ENCODE data around the gene EMD. TPM values are rescaled to one million over a fixed set of nuclear protein-coding genes. Genes with fewer than 3 reads are reported as not detected.

Gene EMD
- polyA plus RNA-seq, 1 of the 3 experiments (the other 2 are of a cell fraction): 68.0 TPM

DNA sequence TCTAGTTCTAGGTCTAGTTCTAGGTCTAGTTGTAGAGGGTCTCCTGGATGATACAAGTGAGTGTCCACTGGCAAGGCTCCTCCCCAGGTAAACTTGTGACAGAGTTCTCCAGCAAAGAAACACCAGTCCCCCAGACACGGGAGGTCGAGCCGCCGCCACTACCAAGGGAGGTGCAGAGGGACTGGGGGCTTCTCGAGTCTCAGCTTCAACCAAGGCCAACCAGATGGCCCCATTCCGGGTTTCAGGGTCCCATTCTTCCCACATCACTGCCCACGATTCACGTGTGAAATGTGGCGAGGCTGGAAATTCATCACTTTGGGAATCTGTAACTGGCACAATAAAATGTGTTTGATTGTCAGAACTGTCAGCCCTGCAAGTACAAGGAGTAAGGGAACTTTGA is 46.0 kb upstream of the EMD start:
- Histone ChIP-seq H2AFZ (ENCODE audit: low read depth) (no peak overlapping the region), H3K36me3 (replicated peaks in 1 of 2; ENCODE audit: control insufficient read depth in 1 of 2, insufficient read depth in 2 of 2, low read length in 1 of 2) (no peaks in the 10 kb centered on the region), H3K27ac (ENCODE audit: low read depth in 2 of 2, low read length in 1 of 2) (no peak overlapping the region), H3F3A (replicated peaks; ENCODE audit: insufficient read depth) (no peaks in the 10 kb centered on the region), H3K9me3 (no peaks in the 10 kb centered on the region), H3K9me2 (no peaks in the 10 kb centered on the region), H3K27me3 (ENCODE audit: insufficient read depth) (peaks cover 50% of the 10 kb centered on the region), H3K4me1 (ENCODE audit: control insufficient read depth in 1 of 2, insufficient read depth in 2 of 2, low read depth in 1 of 2, low read length in 1 of 2) (no peaks in the 10 kb centered on the region), H3K79me2 (ENCODE audit: insufficient read depth) (no peaks in the 10 kb centered on the region), H3K9ac (no peak overlapping the region), H4K20me1 (ENCODE audit: insufficient read depth) (no peaks in the 10 kb centered on the region), H3K4me3 (ENCODE audit: low read depth in 2 of 2, low read length in 1 of 2) (no peak overlapping the region), H3K4me2 (no peak overlapping the region)
- WGBS (ENCODE audit: low lambda C conversion rate): 42% methylated on average over 5 of the region's 9 CpGs
- ChIA-PET CTCF (interaction anchor here (1.2 kb wide), 1 partner anchor 16 kb away, joined by 4 read pairs; no protein-coding TSS in a partner anchor), POLR2A (no interaction called here)
- no peak for TF ChIP-seq POLR2AphosphoS5 (IDR thresholded peaks at IDR 0.05; ENCODE audit: low read depth, low read length)
- no peak for TF ChIP-seq EP300 (IDR thresholded peaks at IDR 0.05; ENCODE audit: borderline replicate concordance in 1 of 2, low read depth in 1 of 2, low read length in 1 of 2)
- TF ChIP-seq, protein P1, sequence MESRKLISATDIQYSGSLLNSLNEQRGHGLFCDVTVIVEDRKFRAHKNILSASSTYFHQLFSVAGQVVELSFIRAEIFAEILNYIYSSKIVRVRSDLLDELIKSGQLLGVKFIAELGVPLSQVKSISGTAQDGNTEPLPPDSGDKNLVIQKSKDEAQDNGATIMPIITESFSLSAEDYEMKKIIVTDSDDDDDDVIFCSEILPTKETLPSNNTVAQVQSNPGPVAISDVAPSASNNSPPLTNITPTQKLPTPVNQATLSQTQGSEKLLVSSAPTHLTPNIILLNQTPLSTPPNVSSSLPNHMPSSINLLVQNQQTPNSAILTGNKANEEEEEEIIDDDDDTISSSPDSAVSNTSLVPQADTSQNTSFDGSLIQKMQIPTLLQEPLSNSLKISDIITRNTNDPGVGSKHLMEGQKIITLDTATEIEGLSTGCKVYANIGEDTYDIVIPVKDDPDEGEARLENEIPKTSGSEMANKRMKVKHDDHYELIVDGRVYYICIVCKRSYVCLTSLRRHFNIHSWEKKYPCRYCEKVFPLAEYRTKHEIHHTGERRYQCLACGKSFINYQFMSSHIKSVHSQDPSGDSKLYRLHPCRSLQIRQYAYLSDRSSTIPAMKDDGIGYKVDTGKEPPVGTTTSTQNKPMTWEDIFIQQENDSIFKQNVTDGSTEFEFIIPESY (IDR thresholded peaks at IDR 0.05; ENCODE audit: borderline replicate concordance, low read depth): no peak
- no peak for TF ChIP-seq GATA2 (CRISPR knock-in tag; IDR thresholded peaks at IDR 0.05)
- TF ChIP-seq NFIC (IDR thresholded peaks at IDR 0.05; ENCODE audit: borderline replicate concordance): no peak
- TF ChIP-seq TAF1 (IDR thresholded peaks at IDR 0.05; ENCODE audit: borderline replicate concordance, low read depth, low read length): no peak
- TF ChIP-seq RCOR1 (IDR thresholded peaks at IDR 0.05; ENCODE audit: low read length): no peak
- TF ChIP-seq MEF2A (IDR thresholded peaks at IDR 0.05; ENCODE audit: borderline replicate concordance, low read depth): no peak
- TF ChIP-seq FOXJ3 (CRISPR knock-in tag; IDR thresholded peaks at IDR 0.05): no peak
- TF ChIP-seq CHD2 (IDR thresholded peaks at IDR 0.05; ENCODE audit: low read length, partially characterized antibody): no peak
- TF ChIP-seq EZH2phosphoT487 (IDR thresholded peaks at IDR 0.05; ENCODE audit: borderline replicate concordance, low read depth): no peak
- no peak for DNase-seq

DNA sequence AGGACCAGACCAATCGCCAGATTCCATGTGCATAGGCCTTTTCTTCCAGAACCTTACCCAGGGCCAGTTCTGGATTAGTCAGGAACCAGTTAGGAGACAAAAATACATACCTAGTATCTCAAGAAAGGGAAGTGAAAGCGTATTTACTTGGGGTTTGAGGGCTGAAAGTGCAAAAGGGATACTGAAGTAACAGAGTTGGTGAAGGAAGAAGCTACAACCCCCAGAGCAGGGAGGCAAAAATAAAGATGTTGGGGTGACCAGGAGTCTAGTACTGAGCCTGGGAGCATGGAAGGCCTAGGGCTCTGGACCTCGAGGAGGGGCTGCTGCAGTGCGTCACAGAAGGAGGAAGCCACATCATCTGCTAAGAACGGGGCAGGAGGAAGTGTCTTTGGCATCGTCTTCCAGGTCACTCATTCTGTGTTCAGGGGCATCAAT is 45.2 kb upstream of the EMD start:
- WGBS (ENCODE audit: low lambda C conversion rate): 41% methylated on average over 4 of the region's 6 CpGs
- Histone ChIP-seq H2AFZ (ENCODE audit: low read depth) (no peak overlapping the region), H3K4me1 (ENCODE audit: control insufficient read depth in 1 of 2, insufficient read depth in 2 of 2, low read depth in 1 of 2, low read length in 1 of 2) (no peaks in the 10 kb centered on the region), H3K4me3 (ENCODE audit: low read depth in 2 of 2, low read length in 1 of 2) (no peak overlapping the region), H3K27me3 (ENCODE audit: insufficient read depth) (peaks cover 46% of the 10 kb centered on the region; the same call in 1 of the 2 replicates), H3K27ac (ENCODE audit: low read depth in 2 of 2, low read length in 1 of 2) (no peak overlapping the region), H3K79me2 (ENCODE audit: insufficient read depth) (no peaks in the 10 kb centered on the region), H3K4me2 (no peak overlapping the region), H3F3A (replicated peaks; ENCODE audit: insufficient read depth) (no peaks in the 10 kb centered on the region), H3K9ac (no peak overlapping the region), H3K9me3 (no peaks in the 10 kb centered on the region), H3K36me3 (replicated peaks in 1 of 2; ENCODE audit: control insufficient read depth in 1 of 2, insufficient read depth in 2 of 2, low read length in 1 of 2) (no peaks in the 10 kb centered on the region), H4K20me1 (ENCODE audit: insufficient read depth) (no peaks in the 10 kb centered on the region), H3K9me2 (no peaks in the 10 kb centered on the region)
- ChIA-PET CTCF (interaction anchor here (1.5 kb wide), 1 partner anchor 26 kb away, joined by 5 read pairs; no protein-coding TSS in a partner anchor), POLR2A (no interaction called here)
- DNase-seq: no peak
- TF ChIP-seq, protein P2, sequence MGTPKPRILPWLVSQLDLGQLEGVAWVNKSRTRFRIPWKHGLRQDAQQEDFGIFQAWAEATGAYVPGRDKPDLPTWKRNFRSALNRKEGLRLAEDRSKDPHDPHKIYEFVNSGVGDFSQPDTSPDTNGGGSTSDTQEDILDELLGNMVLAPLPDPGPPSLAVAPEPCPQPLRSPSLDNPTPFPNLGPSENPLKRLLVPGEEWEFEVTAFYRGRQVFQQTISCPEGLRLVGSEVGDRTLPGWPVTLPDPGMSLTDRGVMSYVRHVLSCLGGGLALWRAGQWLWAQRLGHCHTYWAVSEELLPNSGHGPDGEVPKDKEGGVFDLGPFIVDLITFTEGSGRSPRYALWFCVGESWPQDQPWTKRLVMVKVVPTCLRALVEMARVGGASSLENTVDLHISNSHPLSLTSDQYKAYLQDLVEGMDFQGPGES (IDR thresholded peaks at IDR 0.05; ENCODE audit: low read depth, low read length): no peak
- TF ChIP-seq RFX5 (IDR thresholded peaks at IDR 0.05; ENCODE audit: low read length) (no peak), GATA2 (CRISPR knock-in tag; IDR thresholded peaks at IDR 0.05) (no peak), NFIC (IDR thresholded peaks at IDR 0.05; ENCODE audit: borderline replicate concordance) (no peak), TCF12 (IDR thresholded peaks at IDR 0.05) (no peak), TAF1 (IDR thresholded peaks at IDR 0.05; ENCODE audit: borderline replicate concordance, low read depth, low read length) (no peak), MEF2A (IDR thresholded peaks at IDR 0.05; ENCODE audit: borderline replicate concordance, low read depth) (no peak), RCOR1 (IDR thresholded peaks at IDR 0.05; ENCODE audit: low read length) (no peak)
- TF ChIP-seq, protein P3, sequence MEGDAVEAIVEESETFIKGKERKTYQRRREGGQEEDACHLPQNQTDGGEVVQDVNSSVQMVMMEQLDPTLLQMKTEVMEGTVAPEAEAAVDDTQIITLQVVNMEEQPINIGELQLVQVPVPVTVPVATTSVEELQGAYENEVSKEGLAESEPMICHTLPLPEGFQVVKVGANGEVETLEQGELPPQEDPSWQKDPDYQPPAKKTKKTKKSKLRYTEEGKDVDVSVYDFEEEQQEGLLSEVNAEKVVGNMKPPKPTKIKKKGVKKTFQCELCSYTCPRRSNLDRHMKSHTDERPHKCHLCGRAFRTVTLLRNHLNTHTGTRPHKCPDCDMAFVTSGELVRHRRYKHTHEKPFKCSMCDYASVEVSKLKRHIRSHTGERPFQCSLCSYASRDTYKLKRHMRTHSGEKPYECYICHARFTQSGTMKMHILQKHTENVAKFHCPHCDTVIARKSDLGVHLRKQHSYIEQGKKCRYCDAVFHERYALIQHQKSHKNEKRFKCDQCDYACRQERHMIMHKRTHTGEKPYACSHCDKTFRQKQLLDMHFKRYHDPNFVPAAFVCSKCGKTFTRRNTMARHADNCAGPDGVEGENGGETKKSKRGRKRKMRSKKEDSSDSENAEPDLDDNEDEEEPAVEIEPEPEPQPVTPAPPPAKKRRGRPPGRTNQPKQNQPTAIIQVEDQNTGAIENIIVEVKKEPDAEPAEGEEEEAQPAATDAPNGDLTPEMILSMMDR (IDR thresholded peaks at IDR 0.05): no peak
